Hepatocyte (in vitro differentiated cells): ENCODE measurements around the gene RMI2.

Experiments
- EZH2 ChIP-seq: fragments of 200-600 bp; sonication (generic); IDR thresholded peaks from 2 replicates; pipeline ENCODE4 v1.6.1; 2016; ENCODE audit warnings: antibody characterized with exemption, mild to moderate bottlenecking, borderline replicate concordance
- EZH2phosphoT487 ChIP-seq: fragments of 200-600 bp; sonication (generic); IDR thresholded peaks from one replicate; pipeline ENCODE4 v1.6.1; 2018; ENCODE audit warnings: antibody characterized with exemption, mild to moderate bottlenecking, low read depth, moderate library complexity; ENCODE audit not compliant: unreplicated experiment, severe bottlenecking
- TF ChIP-seq, protein P1 (sequence below): fragments of 200-600 bp; sonication (generic); IDR thresholded peaks from 2 replicates; pipeline ENCODE4 v1.5.1; 2016; ENCODE audit warnings: antibody characterized with exemption, mild to moderate bottlenecking; ENCODE audit not compliant: poor library complexity

DNA sequence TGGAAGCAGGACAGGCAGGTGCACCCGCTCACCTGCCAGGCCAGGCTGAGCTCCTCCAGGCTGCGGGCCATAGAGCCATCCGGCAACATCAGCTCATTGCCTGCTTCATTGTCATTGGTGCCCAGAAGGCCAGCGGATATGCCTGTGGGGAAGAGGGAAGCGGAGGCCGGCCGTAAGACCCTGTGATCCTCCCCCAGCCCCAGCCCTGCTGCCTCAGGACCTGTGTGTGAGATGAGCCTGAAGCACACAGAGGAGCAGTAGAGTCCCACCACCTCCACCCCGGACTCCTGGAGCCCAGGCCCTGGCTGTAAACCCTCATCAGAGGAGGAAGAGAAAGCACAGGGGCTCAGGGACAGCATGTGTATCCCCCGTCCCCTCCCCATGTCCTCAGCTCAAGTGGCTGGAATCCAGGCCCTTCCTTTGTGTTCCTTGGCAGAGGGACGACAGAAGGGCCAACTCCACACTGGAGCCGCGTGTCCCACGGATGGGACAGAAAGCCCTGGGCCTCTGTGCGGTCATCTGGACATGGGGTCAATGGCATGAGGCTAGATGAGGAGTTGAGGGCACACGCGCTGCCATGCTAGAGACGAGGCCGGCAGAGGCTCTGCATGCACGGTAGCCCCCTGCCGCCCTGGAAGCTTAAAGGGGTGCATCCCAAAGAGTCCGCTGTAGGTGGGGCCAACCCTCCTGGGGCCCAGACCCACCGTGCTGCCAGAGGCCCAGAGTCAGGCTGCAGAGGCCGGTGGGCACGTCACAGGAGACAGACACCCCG, 39.1 kb downstream of the RMI2 start:
- TF ChIP-seq, protein P1, sequence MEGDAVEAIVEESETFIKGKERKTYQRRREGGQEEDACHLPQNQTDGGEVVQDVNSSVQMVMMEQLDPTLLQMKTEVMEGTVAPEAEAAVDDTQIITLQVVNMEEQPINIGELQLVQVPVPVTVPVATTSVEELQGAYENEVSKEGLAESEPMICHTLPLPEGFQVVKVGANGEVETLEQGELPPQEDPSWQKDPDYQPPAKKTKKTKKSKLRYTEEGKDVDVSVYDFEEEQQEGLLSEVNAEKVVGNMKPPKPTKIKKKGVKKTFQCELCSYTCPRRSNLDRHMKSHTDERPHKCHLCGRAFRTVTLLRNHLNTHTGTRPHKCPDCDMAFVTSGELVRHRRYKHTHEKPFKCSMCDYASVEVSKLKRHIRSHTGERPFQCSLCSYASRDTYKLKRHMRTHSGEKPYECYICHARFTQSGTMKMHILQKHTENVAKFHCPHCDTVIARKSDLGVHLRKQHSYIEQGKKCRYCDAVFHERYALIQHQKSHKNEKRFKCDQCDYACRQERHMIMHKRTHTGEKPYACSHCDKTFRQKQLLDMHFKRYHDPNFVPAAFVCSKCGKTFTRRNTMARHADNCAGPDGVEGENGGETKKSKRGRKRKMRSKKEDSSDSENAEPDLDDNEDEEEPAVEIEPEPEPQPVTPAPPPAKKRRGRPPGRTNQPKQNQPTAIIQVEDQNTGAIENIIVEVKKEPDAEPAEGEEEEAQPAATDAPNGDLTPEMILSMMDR: no peak
- TF ChIP-seq EZH2 (no peak), EZH2phosphoT487 (no peak)
